Loucy (cell line): ENCODE results near the gene SEPTIN11.

Source experiments
- CTCF ChIP-seq: fragments of 200-600 bp; sonication (generic); conservative IDR thresholded peaks from 2 replicates; pipeline ENCODE4 v1.5.1; 2014; ENCODE audit warnings: mild to moderate bottlenecking, antibody characterized with exemption, low read length
- EZH2phosphoT487 ChIP-seq: fragments of 200-600 bp; IDR thresholded peaks from 2 replicates; pipeline ENCODE4 v1.6.1; 2018; ENCODE audit warnings: antibody characterized with exemption, mild to moderate bottlenecking, moderate library complexity, borderline replicate concordance

- no peak for TF ChIP-seq CTCF
- no peak for TF ChIP-seq EZH2phosphoT487
Observed at GRCh38 chr4:76969941-76970529, 20.5 kb downstream of the SEPTIN11 start.
